ENCODE results near the gene HAVCR2.

Gene HAVCR2

DNA sequence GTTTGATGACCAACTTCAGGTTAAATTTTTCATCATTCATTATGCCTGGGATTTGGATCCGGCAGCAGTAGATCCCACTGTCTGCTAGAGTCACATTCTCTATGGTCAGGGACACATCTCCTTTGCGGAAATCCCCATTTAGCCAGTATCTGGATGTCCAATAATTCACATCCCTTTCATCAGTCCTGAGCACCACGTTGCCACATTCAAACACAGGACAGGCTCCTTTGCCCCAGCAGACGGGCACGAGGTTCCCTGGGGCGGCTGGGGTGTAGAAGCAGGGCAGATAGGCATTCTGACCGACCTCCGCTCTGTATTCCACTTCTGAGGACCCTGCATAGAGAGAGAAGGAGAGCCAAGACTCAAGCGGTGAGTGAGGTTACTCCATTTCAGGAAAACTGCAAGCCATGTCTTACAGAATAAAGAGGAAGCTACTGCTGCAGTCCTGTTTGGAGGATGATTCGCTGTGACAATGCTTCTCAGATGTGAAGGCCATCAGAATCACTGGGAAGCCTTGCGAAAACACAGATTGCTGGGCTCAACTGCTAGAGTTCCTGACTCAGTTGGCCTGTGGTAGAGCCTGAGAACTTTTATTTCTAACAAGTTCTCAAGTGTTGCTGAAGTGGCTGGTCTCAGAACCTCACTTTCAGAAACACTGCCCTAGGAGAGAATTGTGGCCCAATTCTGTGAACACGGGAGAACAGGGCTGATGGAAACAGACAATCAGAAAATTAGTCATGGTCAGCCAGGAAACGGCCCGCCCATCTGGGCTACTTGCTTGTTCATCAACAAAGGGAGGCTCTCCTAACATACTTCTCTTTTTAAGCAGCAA is 2.0 kb downstream of the HAVCR2 start:
- no peak overlapping the region for H3K4me3 ChIP-seq (replicated peaks in 1 of 2; ENCODE audit: low read depth in 2 of 2, low read length in 2 of 2)
- no peak for DNase-seq (ENCODE audit: low read depth in 2 of 2)
- TF ChIP-seq, protein P1, sequence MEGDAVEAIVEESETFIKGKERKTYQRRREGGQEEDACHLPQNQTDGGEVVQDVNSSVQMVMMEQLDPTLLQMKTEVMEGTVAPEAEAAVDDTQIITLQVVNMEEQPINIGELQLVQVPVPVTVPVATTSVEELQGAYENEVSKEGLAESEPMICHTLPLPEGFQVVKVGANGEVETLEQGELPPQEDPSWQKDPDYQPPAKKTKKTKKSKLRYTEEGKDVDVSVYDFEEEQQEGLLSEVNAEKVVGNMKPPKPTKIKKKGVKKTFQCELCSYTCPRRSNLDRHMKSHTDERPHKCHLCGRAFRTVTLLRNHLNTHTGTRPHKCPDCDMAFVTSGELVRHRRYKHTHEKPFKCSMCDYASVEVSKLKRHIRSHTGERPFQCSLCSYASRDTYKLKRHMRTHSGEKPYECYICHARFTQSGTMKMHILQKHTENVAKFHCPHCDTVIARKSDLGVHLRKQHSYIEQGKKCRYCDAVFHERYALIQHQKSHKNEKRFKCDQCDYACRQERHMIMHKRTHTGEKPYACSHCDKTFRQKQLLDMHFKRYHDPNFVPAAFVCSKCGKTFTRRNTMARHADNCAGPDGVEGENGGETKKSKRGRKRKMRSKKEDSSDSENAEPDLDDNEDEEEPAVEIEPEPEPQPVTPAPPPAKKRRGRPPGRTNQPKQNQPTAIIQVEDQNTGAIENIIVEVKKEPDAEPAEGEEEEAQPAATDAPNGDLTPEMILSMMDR (IDR thresholded peaks at IDR 0.05; ENCODE audit: low read depth, low read length), result no peak

DNA sequence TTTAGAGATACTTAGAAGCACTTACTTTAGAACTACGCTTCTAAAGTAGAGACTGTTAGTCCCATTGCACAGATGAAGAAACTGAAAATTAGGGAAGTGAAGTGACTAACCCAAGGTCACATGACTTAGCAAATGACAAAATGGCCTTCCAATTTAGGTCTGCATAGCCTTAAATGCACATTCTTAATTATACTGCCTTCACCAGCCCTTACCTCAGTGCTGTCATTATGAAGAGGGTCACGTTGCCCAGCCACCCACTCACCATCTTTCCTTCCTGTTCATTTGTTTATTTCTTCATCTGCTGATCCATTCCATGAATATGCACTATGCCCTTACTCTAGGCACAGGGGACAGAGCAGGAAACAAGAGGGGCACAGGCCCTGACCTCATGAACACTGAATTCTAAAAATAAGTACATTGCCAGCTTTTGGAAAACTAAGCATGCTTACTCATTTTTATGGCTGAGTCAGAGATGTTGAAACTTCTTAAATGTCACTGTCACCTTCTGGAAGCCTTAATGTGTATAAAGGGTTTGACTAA is 8.6 kb downstream of the HAVCR2 start:
- peak; percentile 53 to 61 for DNase-seq (ENCODE audit: low read depth in 2 of 2)
- no peak overlapping the region for H3K4me3 ChIP-seq (replicated peaks in 1 of 2; ENCODE audit: low read depth in 2 of 2, low read length in 2 of 2)
- TF ChIP-seq, protein P1 (IDR thresholded peaks at IDR 0.05; ENCODE audit: low read depth, low read length), result no peak

DNA sequence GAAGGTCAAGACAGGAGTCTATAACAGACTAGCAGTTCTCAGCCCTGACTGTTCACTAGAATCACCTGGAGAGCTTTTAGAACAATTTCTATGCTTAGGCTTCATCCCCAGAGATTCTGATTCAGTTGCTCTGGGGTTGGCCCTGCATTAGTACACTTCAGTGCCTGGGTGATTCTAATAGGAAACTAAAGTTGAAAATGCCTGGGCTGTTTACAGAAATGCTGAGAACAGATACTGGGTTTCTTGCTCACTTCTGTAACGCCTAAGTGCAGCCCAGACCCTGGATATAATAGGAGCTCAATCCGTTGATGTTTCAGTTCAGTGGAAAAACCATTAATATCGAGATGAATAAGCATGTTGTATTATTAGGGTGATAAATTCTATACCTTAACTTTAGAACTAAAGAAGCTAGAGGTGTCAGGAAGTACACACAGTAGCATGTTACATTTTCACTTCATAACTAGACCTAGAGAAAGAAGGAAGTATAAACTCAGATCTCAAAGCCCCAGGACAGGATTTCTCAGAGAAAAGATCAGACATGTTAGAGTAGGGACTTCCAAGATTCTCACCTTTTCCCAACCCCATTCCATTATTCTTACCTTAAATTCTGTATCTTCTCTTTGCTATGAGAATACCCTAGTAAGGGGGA is 20.4 kb downstream of the HAVCR2 start:
- H3K4me3 ChIP-seq (replicated peaks in 1 of 2; ENCODE audit: low read depth in 2 of 2, low read length in 2 of 2), result no peak overlapping the region
- TF ChIP-seq, protein P1 (IDR thresholded peaks at IDR 0.05; ENCODE audit: low read depth, low read length), result no peak
- DNase-seq (ENCODE audit: low read depth in 2 of 2), result no peak

DNA sequence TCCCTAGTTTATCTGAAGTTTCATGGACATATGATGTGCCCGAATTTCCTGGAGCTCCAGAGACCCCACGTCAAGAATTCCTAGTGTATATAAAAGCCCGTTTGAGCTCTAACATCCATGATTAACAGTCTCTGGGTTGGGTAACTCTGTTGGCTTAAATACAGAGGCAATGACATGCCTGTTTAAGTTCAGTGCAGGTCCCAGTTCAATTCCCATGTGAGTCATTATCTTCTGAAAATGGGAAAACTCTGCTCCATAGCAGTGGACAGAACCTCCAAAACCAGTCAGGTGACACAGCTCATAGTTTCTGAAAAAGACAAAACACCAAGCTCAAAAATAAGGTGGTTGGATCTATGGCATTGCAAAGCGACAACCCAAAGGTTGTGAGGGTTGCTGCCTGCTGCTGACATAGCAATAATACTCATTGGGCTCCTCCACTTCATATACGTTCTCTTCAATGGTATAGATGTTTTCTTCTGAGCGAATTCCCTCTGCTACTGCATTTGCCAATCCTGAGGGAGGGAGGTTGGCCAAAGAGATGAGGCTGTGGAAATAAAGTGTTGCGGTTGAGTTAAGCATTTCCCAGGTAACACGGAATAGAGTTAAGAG is 22.0 kb downstream of the HAVCR2 start:
- DNase-seq (ENCODE audit: low read depth in 2 of 2), result no peak
- TF ChIP-seq, protein P1 (IDR thresholded peaks at IDR 0.05; ENCODE audit: low read depth, low read length), result no peak
- H3K4me3 ChIP-seq (replicated peaks in 1 of 2; ENCODE audit: low read depth in 2 of 2, low read length in 2 of 2), result no peak overlapping the region

DNA sequence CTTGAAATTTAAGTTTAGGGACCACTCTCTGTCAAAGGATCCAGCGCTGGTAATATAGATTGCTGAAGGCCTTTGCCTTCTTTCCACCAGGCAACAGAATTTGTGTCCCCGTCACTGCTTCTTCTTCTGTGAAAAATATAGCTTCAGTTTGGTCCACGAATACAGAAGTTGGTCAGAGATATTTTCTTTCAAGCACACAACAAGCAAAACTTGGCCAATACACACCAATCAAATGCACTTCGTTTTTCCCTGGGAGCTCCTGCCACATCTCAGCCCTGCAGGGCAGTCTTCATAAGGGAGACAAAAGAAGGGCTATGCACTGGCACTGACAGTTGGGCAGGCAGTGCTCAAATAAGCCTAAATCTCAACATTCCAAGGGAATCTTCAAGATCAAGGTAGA is 22.9 kb downstream of the HAVCR2 start:
- no peak overlapping the region for H3K4me3 ChIP-seq (replicated peaks in 1 of 2; ENCODE audit: low read depth in 2 of 2, low read length in 2 of 2)
- no peak for DNase-seq (ENCODE audit: low read depth in 2 of 2)
- TF ChIP-seq, protein P1 (IDR thresholded peaks at IDR 0.05; ENCODE audit: low read depth, low read length), result no peak

DNA sequence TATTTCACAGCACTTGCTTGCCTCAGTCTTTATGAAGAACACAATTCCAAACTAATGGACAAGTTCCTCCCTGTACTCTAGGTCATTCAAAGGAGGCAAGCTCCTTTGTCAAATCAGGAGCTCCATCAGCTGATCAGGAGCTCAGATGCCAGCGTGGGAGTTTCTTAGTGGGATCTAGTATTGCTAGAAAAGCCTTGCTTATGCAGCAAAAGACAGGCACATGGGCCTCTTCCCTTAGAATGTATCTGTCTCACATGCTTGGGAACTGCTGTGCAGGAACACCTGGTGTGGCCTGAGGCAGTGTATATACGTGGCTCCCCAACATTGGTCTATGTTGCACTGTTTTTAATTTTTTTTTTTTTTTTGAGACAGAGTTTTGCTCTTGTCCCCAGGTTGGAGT is 28.6 kb downstream of the HAVCR2 start:
- no peak for DNase-seq (ENCODE audit: low read depth in 2 of 2)
- H3K4me3 ChIP-seq (replicated peaks in 1 of 2; ENCODE audit: low read depth in 2 of 2, low read length in 2 of 2), result no peak overlapping the region
- TF ChIP-seq, protein P1 (IDR thresholded peaks at IDR 0.05; ENCODE audit: low read depth, low read length), result no peak
